ENCODE data around the gene CCDC9. TPM values are rescaled to one million over a fixed set of nuclear protein-coding genes. Genes with fewer than 3 reads are reported as not detected.

The CCDC9 gene
- total RNA-seq, 1 donor from 2014 or later: 26.1 TPM

Small RNA genes lying within 50 kb of the gene (microRNA-seq; reads per million reads assigned to microRNA genes)
- not detected for gene MIR3190
- gene MIR3191: not detected

Other genes starting within 250 kb of the CCDC9 start
- gene NPAS1, start 236.7 kb upstream of the CCDC9 start, total RNA-seq: 1.5 and 1.9 TPM in 2 replicates
- gene TMEM160, start 207.9 kb upstream of the CCDC9 start, total RNA-seq: 51.1 and 57.5 TPM in 2 replicates
- gene ZC3H4, start 142.7 kb upstream of the CCDC9 start, total RNA-seq: 103 and 104 TPM in 2 replicates
- 272 and 280 TPM in 2 replicates for gene SAE1, start 125.7 kb upstream of the CCDC9 start, total RNA-seq
- gene BBC3, start 25.3 kb upstream of the CCDC9 start, total RNA-seq: 6.1 and 6.3 TPM in 2 replicates
- 10.2 and 10.6 TPM in 2 replicates for gene INAFM1, start 18.4 kb downstream of the CCDC9 start, total RNA-seq
- 0.44 TPM in 1 of 2 replicates, not detected in the other for gene C5AR1, start 53.3 kb downstream of the CCDC9 start, total RNA-seq
- not detected in 2 replicates for gene C5AR2, start 75.7 kb downstream of the CCDC9 start, total RNA-seq
- 31.6 and 32.4 TPM in 2 replicates for gene DHX34, start 92.8 kb downstream of the CCDC9 start, total RNA-seq
- 99.9 and 109 TPM in 2 replicates for gene MEIS3, start 163.0 kb downstream of the CCDC9 start, total RNA-seq
- gene SLC8A2, start 215.4 kb downstream of the CCDC9 start, total RNA-seq: 0.61 and 0.70 TPM in 2 replicates
- 30.0 and 30.2 TPM in 2 replicates for gene KPTN, start 227.7 kb downstream of the CCDC9 start, total RNA-seq

All from neural crest cell (in vitro differentiated cells).